G401.6 (cell line): ENCODE data around the gene RHOBTB3.
"Not testable (repeated sequence)": the region's sequence is repeated elsewhere in the genome, so short reads cannot be mapped to it uniquely, and the experiment has no call there.

Experiments used
- FAIRE-seq: peaks from 2 replicates; lab custom pipeline; 2012; peaks lifted over from hg19 to GRCh38; lab: Jason Lieb, UNC

The RHOBTB3 gene

DNA sequence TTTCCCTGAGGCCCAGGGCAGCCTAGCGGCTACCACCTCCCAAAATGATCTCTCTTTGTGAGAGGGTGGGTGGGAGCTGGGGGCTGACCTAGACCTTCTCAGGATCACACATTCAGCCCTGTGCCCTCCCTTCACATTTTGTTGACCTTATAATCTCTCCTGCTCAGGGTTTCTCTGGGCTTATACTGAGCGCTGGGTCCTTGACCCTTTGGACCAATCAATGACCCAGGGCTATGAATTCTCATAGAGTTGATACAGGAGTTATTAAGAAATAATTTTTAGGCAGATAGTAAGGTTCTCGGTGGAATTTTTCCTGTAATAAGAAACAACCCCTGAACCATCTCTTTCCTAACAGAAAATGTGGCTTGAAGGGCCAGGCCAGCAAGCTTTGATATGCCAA lies 69.4 kb downstream of the RHOBTB3 start:
- FAIRE-seq: no peak

DNA sequence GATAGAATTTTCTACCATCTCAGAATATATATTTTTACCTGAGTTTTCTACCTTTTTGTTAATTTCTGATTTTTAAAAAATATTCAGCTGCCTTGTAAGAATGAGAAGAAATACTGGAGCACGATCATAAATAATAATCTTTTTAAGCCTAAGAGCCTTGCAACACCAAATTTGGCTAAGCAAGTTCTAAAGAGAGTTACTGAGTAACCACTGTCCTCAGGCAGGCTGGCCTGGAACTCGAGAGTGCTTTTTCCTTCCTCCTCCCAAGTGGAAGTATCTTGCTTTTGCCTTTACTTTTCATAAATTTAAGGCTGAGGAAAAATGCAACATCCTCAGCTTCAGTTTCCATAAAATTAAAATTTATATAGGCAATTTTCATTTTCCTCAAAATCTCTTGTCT lies 70.4 kb downstream of the RHOBTB3 start:
- FAIRE-seq: no peak

DNA sequence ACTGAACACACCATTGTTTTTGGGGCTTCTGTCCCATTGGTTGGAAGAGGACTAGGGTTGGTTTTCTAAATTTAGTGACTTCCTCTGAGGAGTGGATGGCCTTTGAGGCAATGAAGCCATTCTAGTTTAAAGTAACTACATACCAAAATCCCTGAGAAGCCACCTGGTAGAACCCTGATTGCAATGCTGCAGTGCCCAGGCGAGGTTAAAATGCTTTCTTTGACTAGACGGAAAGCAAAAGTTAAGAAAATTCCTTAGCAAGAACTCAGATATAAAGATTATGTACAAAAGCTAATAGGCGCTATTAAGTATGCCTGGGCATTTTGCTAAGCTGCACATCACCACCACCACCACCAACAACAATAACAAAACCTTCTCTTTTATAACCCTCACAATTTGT lies 70.8 kb downstream of the RHOBTB3 start:
- no peak for FAIRE-seq

DNA sequence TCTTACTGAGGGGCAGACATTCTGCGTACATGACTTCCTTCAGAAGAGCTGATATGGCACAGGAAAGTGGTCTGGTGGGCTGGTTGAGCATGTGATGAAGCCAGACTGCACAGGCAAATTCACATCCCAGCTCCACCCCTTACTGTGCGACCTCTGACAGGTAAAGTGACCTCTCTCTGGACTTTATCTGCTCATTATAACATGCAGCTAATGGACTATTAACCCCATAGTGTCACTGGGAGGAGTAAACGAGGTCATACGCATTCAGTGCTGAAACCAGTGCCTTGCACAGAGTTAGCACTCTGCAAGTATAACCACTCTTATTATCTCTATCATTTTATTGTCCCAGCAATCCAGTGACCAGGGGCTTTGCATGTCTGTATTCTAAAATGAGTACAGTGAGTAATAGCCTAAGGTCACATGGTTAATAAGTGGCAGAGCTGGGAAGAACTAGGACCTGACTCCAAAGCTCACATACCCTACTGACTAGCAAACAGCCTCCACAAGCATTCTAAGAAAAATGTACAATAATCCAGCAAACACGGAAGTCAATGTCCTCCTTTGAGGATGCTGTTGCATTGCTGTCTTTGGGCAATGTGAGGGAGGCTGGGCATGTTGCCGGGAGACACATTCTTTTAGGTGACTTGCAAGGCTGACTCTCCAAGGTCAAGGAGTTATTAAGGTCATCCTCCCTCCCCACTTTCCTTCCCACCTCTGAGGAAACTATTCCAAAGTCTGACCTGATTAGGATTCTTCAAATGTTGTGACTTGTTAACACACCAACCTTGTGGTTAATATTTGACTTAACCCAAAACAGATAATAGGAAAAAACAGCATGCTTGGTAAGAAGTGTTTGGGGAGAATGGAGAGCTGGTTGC lies 72.4 kb downstream of the RHOBTB3 start:
- FAIRE-seq: no peak

DNA sequence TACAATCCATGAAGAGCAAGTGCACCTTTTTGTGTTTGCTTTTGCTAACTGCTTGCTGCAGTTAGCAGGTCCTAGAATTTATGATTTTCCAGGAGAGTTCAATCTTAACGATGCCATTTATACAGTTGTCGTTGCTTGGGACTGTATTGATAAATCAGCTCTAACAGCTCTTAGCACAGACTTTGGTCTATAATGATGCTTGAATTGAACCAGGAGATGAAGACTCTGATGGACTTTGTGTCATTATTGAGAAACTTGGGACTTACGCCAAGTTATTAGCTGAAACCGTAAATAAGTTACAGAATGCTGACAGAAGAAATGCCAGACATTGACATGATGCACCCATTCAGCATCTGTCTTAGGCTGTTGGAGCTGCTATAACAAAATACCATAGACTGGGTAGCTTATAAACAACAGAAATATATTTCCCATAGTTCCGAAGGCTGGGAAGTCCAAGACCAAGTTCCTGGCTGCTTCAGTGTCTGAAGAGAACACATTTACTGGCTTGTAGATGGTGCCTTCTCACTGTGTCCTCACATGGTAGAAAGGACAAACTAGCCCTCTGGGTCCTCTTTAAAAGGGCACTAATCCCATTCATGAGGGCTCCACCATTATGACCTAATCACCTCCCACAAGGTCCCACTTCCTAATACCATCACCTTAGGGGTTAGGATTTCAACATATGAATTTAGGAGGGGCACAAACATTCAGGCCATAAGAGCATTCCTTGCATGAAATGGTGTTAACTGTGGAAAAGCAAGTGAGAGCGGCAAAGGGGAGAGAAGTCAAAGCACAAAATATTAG lies 73.8 kb downstream of the RHOBTB3 start:
- no peak for FAIRE-seq

DNA sequence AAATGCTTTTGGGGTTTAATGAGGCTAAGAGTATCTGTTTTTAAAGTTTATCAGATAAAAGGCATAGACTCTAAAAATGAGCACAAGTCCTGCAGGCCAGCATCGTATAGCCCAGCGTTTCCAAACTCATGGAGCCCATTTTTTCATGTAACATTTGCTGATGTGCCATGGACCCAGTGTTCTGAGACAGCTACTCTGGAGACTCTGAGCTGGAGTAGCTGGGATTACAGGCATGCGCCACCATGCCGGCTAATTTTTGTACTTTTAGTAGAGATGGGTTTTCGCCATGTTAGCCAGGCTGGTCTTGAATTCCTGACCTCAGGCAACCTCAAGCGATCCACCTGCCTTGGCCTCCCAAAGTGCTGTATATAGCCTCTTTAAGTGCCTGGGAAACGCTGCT lies 75.6 kb downstream of the RHOBTB3 start:
- FAIRE-seq: no peak

DNA sequence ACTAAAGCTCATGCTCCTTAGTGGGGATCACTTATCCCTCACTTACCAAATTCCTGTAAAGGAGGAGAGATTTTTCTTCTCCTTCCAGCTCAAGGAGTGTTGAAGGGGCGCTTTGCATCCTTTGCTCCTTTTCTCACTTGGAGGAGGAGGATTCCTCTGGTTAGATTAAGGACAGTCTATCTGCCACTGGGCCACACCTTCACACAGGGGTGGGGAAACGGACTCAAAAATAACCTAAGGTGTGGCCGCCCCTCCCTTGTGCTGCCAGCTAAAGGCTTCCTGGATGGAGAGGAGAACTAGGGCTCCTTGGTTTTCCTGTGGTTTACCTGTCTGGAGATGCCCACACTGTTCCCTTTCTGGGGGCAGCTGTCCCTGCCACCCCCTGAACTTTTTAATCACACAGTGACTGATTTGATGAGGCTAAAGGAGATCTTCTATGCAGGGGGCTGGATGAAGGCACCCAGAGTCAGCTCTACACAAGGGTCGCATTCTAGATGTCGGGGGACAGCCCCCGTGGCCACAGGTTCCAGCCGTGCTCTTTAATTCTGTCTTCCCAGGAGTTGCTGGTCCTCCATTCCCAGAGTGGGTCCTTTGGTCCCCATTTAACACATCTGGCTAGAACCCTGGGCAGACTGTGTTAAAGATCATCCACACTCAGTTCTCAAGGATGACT lies 77.0 kb downstream of the RHOBTB3 start:
- no peak for FAIRE-seq

DNA sequence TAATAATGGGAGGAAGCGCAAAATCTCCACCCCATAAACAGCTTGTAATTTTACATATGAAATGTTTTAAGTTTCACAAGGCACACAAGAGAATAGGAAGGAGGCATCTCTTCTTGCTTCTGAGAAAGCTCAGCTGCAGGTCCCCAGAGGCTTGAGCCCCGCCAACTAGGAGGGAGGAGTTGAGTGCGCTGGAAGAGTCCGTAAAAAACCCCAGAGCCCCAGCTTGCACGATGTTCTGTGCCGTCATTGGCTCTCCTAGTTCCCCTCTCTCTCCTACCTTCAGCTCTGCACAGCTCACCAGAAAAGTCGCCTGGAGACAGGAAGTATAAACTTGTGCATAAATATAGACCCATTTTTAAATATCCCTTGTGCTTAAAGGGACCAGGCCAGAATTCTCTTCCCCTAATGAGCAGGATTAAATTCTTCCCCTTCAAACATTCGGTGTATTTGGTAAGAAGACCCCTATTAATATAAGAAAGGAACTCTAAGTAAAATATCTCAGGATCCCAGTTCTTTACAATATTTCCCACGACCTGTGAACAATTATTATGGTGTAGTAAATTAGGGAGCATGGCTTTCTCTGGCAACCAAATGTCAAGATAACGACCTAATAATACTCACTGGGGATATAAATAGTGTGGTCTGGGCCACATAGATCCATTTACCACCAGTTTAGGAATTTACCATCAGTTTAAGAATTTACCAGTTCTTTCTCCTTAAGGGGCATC lies 77.7 kb downstream of the RHOBTB3 start:
- no peak for FAIRE-seq

DNA sequence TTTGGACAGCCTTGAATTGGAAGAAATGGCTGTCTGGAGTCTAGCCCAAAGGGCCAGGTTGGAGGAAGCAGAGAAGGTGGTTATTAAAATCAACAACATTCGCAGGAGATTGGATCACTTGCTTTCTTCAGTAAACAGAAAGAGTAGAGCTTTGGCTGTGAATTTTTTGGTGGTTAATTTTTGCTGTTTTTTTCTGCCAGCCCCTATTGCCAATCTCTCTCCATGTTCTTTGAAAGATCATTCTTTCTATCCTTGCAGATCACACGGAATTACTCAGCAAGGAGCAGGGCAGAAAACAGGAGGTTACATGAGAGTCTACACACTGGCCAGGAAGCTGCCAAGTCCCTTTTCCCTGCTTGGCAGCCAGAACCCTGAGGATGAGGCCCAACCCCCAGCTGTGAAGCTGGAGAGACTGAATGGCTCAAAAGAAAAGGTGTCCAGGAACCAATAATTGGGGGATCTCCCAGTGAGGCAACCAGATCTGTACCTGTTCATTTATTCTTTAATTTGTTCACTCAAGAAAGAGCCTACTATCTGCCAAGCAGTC lies 78.4 kb downstream of the RHOBTB3 start:
- FAIRE-seq: no peak

DNA sequence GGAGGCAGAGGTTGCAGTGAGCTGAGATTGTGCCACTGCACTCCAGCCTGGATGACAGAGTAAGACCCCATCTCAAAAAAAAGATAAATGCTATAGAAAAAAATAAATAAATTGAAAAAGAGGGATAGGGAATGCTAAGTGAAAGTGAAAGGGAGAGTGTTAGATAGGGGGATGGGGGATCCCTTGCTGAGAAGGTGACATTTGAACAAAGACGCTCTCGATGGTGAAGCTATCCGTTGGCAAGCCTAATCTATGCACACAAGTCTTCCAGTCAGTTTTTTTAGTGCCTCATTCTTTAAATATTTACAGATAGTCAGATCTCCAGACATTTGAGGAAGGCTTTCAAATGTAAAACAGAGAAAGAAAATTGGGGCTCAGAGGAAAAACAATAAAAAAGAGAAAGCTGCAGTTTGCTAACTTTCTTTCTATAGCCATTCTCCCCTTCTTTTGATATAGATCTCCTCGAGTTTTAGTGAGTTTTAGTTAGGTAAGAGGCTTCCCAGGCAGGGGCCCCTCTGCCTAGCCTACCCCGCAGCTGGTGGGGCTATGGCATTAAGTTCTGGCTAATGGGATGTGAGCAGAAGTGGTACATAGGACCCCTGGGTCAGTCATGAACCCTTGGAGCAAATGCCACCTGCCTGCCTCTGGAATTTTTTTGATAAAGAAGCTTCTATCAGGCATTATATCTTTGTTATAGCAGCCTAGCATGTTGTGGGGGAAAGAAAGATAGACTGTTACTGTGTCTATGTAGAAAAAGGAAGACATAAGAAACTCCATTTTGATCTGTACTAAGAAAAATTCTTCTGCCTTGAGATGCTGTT lies 79.4 kb downstream of the RHOBTB3 start:
- FAIRE-seq: no peak

DNA sequence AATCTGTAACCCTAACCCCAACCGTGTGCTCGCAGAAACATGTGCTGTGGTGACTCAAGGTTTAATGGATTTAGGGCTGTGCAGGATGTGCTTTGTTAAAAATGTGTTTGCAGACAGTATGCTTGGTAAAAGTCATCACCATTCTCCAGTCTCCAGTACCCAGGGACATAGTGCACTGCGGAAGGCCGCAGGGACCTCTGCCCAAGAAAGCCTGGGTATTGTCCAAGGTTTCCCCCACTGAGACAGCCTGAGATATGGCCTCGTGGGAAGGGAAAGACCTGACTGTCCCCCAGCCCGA lies 79.9 kb downstream of the RHOBTB3 start:
- not testable (repeated sequence) for FAIRE-seq

DNA sequence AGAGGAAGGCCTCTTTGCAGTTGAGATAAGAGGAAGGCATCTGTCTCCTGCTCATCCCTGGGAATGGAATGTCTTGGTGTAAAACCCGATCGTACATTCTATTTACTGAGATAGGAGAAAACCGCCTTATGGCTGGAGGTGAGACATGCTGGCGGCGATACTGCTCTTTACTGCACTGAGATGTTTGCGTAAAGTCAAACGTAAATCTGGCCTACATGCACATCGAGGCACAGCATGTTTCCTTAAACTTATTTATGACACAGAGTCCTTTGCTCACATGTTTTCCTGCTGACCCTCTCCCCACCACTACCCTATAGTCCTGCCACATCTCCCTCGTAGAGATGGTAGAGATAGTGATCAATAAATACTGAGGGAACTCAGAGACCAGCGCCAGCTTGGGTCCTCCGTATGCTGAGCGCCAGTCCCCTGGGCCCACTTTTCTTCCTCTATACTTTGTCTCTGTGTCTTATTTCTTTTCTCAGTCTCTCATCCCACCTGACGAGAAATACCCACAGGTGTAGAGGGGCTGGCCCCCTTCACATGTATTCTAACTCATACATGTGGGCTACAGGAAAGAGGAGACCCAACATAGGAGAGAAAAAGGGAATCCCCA lies 80.4 kb downstream of the RHOBTB3 start:
- FAIRE-seq: not testable (repeated sequence)

DNA sequence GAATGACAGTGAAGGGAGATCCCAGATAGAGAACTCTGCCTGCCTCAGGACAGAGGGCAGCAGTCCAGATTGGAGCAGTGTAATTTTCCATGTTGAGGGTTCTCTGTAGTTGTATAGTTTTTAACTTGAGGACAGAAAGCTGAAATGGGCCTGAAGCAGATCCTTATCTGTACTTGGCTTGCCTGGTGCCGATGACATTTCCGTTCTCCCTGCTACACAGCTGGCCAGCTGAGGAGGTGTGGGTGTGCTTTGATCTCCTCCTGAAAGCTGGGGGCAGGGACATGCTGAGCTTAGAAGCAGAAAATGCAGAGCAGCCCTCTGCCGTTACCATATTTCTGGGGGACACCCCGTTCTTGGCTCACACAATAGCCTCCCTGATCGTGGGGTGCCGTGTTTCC lies 80.9 kb downstream of the RHOBTB3 start:
- no peak for FAIRE-seq

DNA sequence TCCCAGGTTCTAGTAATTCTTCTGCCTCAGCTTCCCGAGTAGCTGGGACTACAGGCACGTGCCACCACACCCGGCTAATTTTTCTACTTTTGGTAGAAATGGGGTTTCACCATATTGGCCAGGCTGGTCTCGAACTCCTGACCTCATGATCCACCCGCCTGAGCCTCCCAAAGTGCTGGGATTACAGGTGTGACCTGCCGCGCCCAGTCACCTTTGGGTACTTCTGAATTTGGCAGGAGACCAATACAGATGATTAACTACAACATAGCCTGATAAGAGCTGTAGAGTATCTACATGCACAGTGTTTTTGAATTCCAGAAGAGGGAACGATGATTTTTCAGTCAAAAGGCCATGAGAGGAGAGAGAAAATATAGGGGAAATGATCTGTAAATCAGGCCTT lies 81.9 kb downstream of the RHOBTB3 start:
- FAIRE-seq: not testable (repeated sequence)

DNA sequence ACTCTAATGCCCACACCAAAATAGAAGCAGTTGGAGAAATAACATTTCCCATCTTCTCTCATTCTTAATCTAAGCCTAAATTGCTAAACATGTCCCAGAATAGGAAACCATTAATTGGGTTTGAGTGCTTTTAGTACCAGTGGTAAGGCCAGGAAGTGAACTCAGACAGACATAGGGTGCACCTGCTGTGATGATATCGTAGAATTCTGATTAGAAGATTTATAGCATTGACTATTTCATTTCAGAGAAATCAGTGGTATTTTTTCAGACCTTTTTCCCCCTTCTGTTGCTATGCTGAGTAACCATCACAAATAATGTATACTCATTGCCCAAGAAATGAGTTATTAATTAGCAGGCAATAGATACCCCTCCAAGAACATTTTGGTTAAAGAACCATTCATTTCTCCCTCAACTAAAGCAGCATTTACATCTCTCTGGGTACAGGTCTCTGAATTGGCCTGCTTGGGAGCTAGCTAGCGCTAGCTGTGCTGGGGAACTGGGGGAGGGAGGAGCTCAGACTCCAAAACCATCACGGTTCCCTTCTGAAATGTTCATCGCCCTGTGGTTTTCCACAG lies 84.1 kb downstream of the RHOBTB3 start:
- no peak for FAIRE-seq

DNA sequence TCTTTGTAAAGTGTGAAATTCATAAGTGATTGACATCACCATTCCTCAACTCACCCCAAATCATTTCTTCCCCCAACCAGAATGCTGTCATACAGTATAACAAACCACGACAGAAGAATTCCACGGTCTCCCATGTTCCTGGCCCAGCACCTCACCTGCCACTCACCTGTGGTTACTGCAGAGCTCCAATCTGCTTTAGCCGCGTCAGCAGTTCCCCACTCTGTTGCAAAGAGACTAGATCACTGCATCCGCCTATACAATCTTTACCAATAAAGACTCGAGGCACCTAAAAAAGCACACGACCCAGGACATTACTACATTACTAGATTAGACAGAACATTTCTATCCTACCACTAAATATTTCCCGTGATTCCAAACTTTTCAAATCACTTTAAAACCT lies 85.2 kb downstream of the RHOBTB3 start:
- FAIRE-seq: no peak

DNA sequence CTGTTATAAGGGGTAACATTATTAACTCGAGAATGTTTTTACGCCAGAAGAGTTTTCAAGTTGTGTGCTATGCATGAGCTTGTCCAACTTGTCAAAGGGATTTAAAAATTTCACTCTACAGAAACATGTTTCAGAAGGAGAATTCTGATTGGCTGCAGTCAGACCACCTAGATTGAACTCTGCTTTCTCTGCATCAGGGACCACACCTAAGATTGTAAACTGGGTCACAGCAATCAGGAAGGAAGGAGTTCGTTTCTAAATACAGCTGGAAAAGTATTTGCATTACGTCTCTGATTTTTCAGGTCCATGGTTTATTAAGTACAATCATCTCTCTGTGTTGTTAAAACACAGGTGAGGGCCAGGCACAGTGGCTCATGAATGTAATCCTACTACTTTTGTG lies 85.6 kb downstream of the RHOBTB3 start:
- no peak for FAIRE-seq

DNA sequence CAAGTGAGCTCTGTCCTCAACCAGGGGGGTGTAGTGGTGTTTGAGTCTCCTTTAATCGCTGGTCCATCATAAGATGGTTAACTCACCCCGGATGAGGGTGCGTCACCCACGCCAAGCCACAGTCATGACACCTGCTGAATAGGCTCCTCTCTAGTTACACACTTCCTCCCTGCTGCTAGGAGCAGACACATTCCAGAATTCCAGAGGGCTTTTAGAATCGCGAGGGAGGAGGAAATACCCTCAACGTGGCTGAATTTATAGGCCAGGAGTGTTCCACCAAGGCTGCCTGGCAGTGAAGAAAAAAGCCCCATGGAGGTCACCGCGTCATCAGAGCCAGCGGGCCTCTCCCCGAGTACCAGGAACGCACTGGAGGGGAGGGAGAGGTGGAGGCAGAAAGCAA lies 86.3 kb downstream of the RHOBTB3 start:
- FAIRE-seq: no peak

DNA sequence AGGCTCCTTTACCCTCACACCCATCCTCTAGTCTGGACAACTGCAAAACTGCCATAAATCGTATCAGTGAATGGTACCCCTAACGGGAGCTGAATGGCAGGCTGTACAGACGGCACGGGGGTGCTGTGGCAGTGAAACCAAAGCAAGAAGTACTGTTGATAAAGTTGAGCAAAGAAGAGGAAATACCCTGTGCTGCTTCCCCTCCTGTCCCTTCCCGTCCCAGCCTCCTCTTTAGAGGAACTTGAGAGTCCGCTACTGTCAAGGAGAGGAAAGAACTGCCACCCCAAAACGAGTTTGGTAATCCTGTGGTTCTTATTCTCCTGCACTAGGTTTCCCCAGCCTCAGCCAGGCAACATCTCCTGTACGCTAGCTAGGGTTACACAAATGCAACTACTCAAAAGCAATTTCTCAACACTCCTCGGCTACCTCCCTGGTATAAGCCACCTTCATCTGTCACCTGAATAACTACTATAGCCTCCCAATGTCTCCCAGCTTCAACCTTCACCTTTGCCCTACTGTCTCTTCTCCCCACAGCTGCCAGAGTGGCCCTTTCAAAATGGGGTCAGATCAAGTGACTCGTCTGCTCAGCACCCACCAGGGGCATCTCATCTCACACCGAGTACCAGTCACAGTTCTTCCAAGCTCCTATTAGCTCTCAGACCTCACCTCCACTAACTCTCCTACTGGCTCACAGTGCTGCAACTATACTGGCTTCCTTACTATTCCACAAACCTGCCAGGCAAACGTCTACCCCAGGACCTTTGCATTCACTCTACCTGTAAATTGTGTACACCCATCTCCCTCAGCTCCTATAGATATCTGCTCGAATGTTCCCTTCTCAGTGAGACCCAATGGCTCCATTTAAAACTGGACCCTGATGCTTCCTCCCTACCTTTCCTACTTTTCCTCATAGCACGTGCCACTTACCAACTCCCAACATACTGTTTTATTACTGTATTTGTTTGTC lies 87.3 kb downstream of the RHOBTB3 start:
- no peak for FAIRE-seq
